T-helper 22 cell (primary cell): ENCODE results near the gene ETV6.
A peak's percentile ranks its signal among the peaks of the same experiment; 100 is the strongest.

Experiments used
- DNase-seq: peaks from one replicate; pipeline ENCODE4 v3.0.0-alpha.2; 2020; ENCODE audit warnings: low read depth

Gene ETV6

GRCh38 chr12:11645391-11645790 is 4.1 kb upstream of the ETV6 start:
- no peak for DNase-seq

DNA sequence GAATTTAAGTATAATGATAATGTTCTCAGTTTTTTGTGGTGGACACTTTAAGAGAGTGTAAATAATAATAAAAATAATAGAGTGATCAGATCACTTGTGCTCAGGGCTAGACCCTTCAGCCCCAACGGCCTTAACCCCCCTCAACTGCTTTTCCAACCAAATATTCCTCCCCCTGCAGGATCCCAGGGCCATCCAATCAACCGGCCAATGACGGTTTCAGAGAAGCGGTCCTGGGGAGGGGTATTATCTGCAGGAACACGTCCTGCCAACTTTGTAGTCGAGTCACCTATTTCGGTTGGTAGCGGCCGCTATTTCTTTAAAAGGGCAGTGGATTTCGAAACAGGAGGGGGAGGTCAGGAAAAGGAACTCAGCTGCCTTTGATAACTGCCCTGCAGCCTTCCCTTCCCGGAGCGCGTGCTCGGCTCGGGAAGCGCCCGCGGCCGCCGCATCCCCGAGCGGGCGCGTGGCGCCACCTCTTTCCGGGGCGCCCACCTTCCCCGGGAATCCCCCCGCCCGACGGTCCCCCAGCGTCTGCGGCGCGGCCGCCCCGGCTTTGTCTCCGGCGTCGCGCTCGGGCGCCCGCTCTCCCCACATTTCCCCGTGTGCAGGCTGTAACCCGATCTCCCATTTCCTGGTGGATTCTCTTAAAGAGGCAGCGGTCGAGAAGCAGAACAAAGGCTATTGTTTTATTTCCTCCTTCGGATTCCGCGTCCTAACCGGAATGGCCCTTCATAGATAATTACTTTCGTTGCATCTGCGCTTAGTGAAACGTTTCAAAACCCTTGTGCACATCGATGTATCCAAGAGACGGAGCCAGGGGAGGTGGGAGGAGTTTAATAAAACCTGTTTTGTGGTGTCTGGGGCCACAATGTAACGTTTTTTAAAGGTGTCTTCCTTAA is 711 bp upstream of the ETV6 start:
- DNase-seq, result peak; percentile 64

GRCh38 chr12:11650286-11651281 is 1.1 kb downstream of the ETV6 start:
- no peak for DNase-seq

GRCh38 chr12:11651381-11651780 is 1.9 kb downstream of the ETV6 start:
- DNase-seq, result no peak

DNA sequence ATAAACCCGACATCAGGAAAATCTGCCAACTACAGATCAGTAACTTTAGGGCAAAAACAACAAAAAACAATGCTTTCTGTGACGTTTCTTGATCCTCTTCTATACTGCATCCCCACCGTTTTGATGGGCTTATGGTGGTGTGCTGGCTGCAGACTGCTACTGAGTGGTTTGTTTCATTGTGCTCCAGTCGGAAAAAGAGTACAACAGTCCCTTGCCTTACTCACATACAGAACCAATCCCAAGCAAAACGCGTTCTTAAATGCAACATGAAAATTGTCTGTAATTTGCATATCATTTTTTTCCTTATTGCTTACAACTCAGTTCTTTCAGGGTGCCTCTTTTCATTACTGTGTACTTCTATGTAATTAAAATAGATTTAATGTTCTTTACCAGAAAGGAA is 2.3 kb downstream of the ETV6 start:
- DNase-seq, result no peak

- no peak for DNase-seq
Measured at GRCh38 chr12:11652351-11653040, 3.0 kb downstream of the ETV6 start.

DNA sequence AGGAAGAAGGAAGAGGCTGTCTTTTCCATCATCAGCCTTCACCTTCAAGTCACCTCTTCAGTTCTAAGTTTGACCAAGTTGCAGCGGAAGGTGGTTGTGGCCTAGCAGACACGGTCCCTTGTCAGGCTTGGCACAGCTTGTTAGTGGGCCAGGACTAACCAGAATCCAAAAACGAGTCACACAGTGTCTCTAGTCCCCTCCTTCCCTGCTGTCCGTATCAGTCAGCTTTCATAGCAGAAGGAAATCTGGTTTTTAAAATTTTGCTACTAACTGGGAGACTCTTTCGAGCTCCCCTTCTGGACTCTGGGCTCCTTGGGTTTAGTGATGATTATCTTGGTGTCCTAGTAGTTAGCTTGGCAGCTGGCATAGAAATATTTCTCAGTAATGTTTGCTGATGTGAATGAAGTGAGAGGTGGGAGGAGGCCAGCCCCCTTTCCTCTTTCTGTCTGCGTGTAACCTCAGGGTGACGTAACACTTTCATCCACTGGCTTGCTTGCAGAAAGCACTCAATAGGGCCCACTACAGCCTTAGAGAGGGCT is 3.8 kb downstream of the ETV6 start:
- no peak for DNase-seq

DNA sequence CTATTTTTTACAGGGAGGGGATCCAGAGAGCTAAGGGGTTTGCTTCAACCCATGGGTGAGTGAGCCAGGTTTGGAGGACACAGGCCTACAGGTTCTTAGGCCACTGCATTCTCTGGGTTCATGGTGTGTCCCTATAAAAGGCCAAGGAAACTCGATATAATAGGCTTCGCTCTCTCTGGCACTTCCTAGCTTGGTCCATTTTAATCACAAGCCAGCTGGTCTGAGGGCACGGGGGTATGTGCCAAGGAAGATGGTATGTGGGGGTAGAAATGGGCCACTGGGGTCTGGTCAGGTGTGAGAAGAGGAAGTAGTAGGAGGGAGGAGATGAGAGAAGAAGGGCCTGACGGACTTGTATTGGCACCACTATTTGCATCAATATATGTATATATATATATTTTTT is 4.9 kb downstream of the ETV6 start:
- DNase-seq, result no peak

GRCh38 chr12:11654802-11655201 is 5.3 kb downstream of the ETV6 start:
- DNase-seq, result no peak

GRCh38 chr12:11655842-11656241 is 6.4 kb downstream of the ETV6 start:
- DNase-seq, result no peak

DNA sequence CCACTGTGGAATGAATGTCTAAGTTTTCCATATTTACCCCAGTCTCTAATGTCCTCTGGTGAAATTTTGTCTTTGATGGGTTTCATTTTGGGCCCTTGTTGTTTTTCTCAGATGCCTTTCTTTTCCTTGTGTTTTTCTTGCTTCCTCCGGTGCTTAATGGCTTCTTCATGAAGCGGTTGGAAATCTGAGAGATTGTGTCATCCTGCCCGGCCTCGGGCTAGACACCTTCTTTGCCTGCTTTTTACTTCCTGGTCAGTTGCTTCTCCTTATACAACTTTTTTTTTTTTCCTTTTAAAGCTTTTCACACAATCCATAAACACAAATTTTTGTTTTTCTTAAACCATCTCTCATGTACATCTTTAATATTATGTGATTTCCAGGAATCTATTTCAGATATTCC is 7.1 kb downstream of the ETV6 start:
- DNase-seq, result no peak

DNA sequence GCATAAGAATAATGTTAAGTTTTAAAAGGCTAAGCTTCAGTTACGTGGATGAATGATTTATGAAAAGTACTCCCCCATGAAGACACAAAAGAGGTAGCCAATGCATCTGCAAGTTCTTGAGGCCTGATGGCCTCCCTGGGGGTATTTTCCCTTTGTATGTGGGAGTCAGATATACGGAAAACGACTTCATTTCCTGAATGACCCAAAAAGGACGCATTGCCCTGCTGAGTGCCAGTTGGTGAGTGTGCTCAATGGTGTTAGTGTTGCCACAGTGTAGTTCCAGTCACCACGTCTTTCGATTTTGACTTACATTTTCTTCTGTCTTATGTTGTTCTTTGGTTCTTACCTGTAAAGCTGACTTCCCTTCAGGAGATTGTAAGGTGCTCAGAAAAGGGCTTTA is 8.0 kb downstream of the ETV6 start:
- no peak for DNase-seq

DNA sequence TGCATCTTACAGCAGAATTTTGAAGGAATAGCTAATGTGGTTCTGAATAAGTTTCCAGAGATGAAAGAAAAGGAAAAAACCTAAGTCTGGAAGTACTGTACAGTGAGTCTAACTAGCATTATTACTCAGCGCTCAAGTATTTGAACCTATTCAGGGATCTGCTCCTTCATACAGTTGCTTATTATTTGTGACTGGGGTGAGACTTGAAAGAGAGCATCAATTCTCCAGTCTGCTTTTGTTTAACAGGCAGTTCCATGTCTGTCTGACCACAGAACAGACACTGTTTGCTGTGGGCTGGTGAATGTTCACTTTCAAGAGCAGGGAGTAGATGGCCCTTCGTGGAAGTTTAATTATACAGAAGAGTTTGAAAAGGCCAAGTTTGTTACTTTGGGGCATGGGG is 9.3 kb downstream of the ETV6 start:
- DNase-seq, result no peak

DNA sequence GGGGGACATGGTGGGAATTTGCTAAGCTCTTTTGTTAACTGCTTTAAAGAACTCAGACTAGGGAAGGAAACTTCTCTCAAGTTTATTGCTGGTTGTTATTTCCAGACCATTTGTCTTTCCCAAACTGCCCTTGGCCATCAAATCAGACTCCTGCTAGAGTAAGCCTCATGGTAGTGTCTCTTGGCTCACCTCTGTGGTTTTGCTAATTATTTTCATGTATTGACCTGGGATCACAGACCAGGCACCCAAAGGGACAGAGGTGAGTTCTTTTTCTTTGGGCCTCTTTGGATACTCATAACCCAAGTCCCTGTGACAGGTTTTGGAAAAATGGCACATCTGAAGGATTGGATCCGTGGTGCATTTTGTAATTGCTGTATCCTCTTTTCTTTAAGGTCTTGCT is 11.2 kb downstream of the ETV6 start:
- DNase-seq, result no peak

GRCh38 chr12:11661491-11662089 is 12.1 kb downstream of the ETV6 start:
- no peak for DNase-seq

DNA sequence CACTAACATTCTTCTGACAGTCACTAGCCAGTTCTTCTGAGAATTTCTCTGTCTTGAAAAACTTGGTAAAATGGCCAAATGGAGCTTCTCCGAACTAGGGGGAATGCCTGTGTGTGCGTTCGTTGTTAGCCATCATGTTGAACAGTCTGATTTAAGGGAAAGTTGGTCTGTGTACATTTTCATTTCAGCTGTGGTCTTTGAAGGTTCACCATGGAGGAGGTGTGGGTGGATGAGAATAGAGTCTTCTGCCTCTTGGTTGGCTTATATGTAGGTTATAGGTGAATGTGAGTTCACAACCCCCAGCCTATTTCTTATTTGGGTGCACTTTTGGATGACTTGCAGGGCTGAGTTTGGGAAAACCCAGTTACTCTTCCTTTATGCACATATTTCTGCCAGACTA is 12.9 kb downstream of the ETV6 start:
- no peak for DNase-seq

DNA sequence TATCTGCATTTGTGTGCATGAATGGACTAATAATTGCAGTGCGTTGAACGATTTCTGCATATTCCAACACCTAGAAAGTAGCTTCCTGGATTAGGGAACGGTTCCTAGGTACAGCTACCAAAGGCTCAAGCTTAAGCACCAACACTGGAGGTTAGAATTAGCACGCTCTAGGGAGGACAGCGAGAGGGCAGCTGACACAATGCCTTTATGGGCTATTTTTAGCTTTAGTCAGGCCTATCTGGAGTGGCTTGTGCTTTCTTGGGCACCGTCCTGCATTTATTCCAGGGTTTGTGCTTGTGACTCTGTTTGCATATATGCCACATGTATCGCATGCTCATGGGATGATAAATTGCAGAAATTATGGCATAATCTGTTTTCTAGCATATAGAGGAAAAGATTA is 13.7 kb downstream of the ETV6 start:
- DNase-seq, result no peak

DNA sequence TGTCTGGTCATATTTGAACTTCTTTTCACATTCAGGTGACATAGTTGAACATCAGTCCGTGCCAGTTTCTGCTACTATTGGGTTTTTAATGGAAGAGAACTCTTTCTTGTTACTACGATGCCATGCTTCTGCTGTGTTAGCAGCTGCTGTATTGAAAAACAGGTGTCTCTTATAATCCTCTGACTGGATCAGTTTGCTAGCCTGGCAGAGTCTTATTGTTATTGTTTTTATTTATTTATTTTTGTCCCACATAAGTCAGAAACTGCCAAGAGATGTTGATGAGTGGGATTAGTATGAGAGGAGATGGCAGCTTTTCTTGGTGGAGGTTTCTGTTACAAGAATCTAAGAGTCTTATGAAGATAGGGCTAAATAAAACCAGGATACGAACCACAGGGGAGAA is 14.6 kb downstream of the ETV6 start:
- no peak for DNase-seq

DNA sequence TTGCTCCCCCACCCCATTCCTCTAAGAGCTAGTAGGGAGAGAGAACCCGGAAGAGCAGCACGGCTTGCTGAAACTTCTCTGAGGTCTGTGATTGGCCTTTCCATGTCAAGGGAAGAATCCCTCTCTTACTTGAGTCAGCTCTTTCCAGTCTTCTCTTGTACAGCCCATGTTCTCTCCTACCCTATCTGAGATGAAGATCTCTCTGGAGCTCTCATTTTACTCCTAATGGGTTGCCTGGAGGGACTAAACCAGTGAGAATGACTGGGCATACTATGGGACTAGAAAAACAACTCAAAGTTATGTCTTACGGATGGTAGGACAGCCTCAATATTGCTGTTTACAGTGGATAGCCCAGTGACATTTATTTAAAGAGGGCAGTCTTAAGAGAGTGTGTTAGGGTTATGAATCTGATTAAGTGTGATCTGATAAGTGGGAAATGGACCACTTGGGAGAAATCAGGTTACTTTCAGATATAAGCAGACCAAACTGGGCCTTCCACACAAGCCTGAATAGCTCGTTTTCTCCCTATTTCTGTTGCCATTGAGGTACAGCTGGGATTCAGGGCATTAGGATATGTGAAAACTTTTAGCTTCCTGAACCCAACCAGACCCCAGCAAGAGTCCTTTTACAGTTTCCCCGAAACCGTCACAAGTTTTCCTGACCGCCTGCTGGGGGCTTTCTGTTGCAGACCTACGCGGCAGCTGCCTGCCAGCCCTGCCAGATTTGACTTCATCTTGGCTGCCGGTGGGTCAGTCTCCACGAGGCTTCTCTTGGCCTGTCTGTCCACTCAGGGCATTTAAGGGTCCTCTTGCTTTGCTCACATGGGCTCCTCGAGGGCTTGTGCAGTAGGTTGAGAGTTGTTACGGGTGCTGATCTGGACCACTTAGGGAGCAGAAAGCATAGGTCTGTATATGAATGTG is 16.9 kb downstream of the ETV6 start:
- DNase-seq, result no peak

- no peak for DNase-seq
Measured at GRCh38 chr12:11667171-11667570, 17.7 kb downstream of the ETV6 start.

DNA sequence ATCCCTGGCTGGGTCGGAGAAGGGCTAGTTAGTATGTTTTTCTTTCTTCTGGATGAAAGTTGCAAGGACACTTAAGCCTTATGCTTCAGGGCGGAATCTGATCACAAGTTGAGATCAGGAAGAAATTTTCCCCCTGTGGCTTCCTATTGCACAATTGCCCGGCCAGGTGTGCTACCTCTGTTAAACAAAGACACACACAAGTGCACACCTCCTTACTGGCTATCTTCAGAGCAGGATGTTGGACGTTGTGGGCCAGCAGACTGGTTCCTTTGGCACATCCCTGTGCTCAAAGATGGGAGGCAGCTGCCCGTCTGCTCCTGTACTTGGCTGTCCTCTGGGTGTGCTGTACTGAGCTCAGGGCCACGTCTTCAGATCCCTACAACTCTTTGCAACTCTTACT is 19.1 kb downstream of the ETV6 start:
- no peak for DNase-seq
